Keratinocyte (primary cell): Measurements from ENCODE around the gene CELF2. TPM values are rescaled to one million over a fixed set of nuclear protein-coding genes. Genes with fewer than 3 reads are reported as not detected.

ENCODE experiments used
- DNase-seq: peaks from one replicate; pipeline ENCODE4 v3.0.0-alpha.2; 2011; ENCODE audit warnings: low read depth, missing footprints, low spot score
- FAIRE-seq: peaks from 2 replicates; lab custom pipeline; 2011; peaks lifted over from hg19 to GRCh38; lab: Jason Lieb, UNC
- H2AFZ ChIP-seq: 2 replicates; pipeline ENCODE4 v1.6.0; 2012; ENCODE audit warnings: low read length, control low read depth, inconsistent platforms; ENCODE audit not compliant: control insufficient read depth
- H3K27ac ChIP-seq: 2 replicates; pipeline ENCODE4 v1.5.1; 2011; ENCODE audit warnings: low read length; ENCODE audit not compliant: control insufficient read depth, insufficient read depth
- H3K27me3 ChIP-seq: 3 replicates; pipeline ENCODE4 v1.6.0; 2011; ENCODE audit warnings: low read length; ENCODE audit not compliant: control insufficient read depth, insufficient read depth; ENCODE audit errors: extremely low read depth
- H3K36me3 ChIP-seq, 2 experiments: 2 replicates in 1 of 2; 3 replicates in 1 of 2; pipeline ENCODE4 v1.5.1; 2011; ENCODE audit warnings: low read length in 2 of 2, mild to moderate bottlenecking in 1 of 2; ENCODE audit not compliant: control insufficient read depth in 2 of 2, insufficient read depth in 2 of 2; ENCODE audit errors: extremely low read depth in 1 of 2
- H3K4me1 ChIP-seq: 3 replicates; pipeline ENCODE4 v1.5.1; 2011; ENCODE audit warnings: low read length; ENCODE audit not compliant: control insufficient read depth, insufficient read depth; ENCODE audit errors: extremely low read depth
- H3K4me2 ChIP-seq: 3 replicates; pipeline ENCODE4 v1.6.0; 2011; ENCODE audit warnings: low read depth, low read length; ENCODE audit not compliant: control insufficient read depth, insufficient read depth; ENCODE audit errors: extremely low read depth
- H3K4me3 ChIP-seq, 3 experiments: fragments of 200-600 bp in 1 of 3; sonication (generic) in 1 of 3; 2 replicates in 2 of 3; 3 replicates in 1 of 3; pipeline ENCODE4 v1.5.1; 2011 to 2016; ENCODE audit warnings: low read length in 3 of 3, mild to moderate bottlenecking in 3 of 3, control low read depth in 2 of 3, inconsistent platforms in 1 of 3, low read depth in 1 of 3, mixed read lengths in 1 of 3, mixed run types in 1 of 3, moderate library complexity in 1 of 3; ENCODE audit not compliant: control insufficient read depth in 2 of 3, insufficient read depth in 2 of 3; ENCODE audit errors: extremely low read depth in 1 of 3
- H3K79me2 ChIP-seq: 2 replicates; pipeline ENCODE4 v1.6.0; 2012; ENCODE audit warnings: low read length; ENCODE audit not compliant: control insufficient read depth, insufficient read depth
- H3K9ac ChIP-seq: 3 replicates; pipeline ENCODE4 v1.6.0; 2011; ENCODE audit warnings: low read length; ENCODE audit not compliant: control insufficient read depth, insufficient read depth; ENCODE audit errors: extremely low read depth
- H3K9me1 ChIP-seq: 3 replicates; pipeline ENCODE4 v1.6.0; 2011; ENCODE audit warnings: low read length; ENCODE audit not compliant: control insufficient read depth, insufficient read depth; ENCODE audit errors: extremely low read depth
- H3K9me3 ChIP-seq: 2 replicates; pipeline ENCODE4 v1.5.1; 2012; ENCODE audit warnings: low read depth, low read length; ENCODE audit not compliant: control insufficient read depth
- H4K20me1 ChIP-seq: 3 replicates; pipeline ENCODE4 v1.6.0; 2011; ENCODE audit warnings: low read length; ENCODE audit not compliant: control insufficient read depth, insufficient read depth; ENCODE audit errors: extremely low read depth
- EZH2 ChIP-seq: IDR thresholded peaks from one replicate; pipeline ENCODE4 v1.6.1; 2012; ENCODE audit warnings: inconsistent platforms, mild to moderate bottlenecking, low read length, moderate library complexity
- dilution Hi-C: fragments of 300-500 bp; cut with MboI; formaldehyde crosslinking; loops from one replicate; pipeline ENCODE4 v1.7.0; 2020; ENCODE audit warnings: low sequenced_read_pairs; ENCODE audit not compliant: extremely low pct_ligation_motif_present
- polyA plus RNA-seq, 5 experiments: library from polyadenylated mRNA; depleted of rRNA in 3 of 5; stranded (reverse) in 3 of 5; stranded (forward) in 1 of 5; unstranded in 1 of 5; fragments of >200 nt; gene quantifications; 1 replicate in 1 of 5; 2 replicates in 3 of 5; 3 replicates in 1 of 5; pipeline versions ENCODE4 v1.2.1 to v1.2.3, GENCODE V29; 2011 to 2012; ENCODE audit warnings: missing spikeins in 2 of 5, low read depth in 1 of 5, low replicate concordance in 1 of 5
- TF ChIP-seq, protein P1 (sequence below), 3 experiments: IDR thresholded peaks in 1 of 3; conservative IDR thresholded peaks in 1 of 3; optimal IDR thresholded peaks in 1 of 3; 2 replicates in 2 of 3; 3 replicates in 1 of 3; pipeline versions ENCODE3 to v1.5.1; 2011; ENCODE audit warnings: low read length in 3 of 3, mild to moderate bottlenecking in 3 of 3, moderate library complexity in 2 of 3, control low read depth in 1 of 3, inconsistent platforms in 1 of 3; ENCODE audit not compliant: insufficient read depth in 2 of 3; ENCODE audit errors: extremely low read depth in 1 of 3

Gene CELF2
- polyA plus RNA-seq, 1 donor (not counting 4 experiments of a cell fraction or from before 2014, with no cell fraction given) = 9.8 TPM

DNA sequence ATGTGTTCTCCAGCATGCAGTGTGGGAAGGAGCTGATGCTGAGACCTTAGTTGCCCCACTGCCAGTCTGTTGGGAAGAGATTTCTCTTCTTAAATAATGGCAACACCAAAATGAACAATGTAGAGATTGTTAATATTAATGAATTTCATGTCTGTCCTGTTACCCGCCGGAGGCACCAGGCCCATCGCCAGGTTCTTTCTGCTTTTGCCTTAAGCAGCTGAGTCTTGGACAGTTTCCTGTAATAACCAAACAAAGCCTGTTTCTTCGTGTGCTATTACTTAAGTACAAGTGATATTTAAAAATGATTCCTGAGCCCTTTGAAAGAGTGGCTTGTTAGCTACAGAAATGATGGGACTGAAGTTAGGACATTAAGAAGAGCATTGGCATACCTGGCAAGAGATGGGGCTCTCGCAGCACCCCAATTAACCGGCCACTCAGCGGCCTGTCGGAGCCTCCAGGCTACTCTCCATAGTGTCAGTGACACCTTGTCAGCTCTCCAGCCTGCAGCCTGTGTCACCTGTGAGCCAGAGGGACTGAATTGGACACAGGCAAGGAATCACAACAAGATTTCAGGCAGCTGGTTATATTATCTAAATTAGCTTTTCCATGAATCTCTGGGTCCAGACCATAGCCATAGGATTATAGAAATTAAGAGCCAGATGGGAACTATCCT, 142.0 kb downstream of the CELF2 start:
- Histone ChIP-seq H3K27ac (no peak overlapping the region), H3K4me1 (no peaks in the 10 kb centered on the region), H3K4me2 (no peak overlapping the region), H3K36me3 (no peaks in the 10 kb centered on the region), H3K27me3 (peaks cover 13% of the 10 kb centered on the region), H3K79me2 (no peaks in the 10 kb centered on the region), H3K9me1 (no peaks in the 10 kb centered on the region), H3K9me3 (no peaks in the 10 kb centered on the region), H3K9ac (no peak overlapping the region), H4K20me1 (no peaks in the 10 kb centered on the region), H3K4me3 (no peak overlapping the region), H2AFZ (no peak overlapping the region)
- no peak for FAIRE-seq
- DNase-seq = no peak
- no peak for TF ChIP-seq EZH2
- TF ChIP-seq, protein P1, sequence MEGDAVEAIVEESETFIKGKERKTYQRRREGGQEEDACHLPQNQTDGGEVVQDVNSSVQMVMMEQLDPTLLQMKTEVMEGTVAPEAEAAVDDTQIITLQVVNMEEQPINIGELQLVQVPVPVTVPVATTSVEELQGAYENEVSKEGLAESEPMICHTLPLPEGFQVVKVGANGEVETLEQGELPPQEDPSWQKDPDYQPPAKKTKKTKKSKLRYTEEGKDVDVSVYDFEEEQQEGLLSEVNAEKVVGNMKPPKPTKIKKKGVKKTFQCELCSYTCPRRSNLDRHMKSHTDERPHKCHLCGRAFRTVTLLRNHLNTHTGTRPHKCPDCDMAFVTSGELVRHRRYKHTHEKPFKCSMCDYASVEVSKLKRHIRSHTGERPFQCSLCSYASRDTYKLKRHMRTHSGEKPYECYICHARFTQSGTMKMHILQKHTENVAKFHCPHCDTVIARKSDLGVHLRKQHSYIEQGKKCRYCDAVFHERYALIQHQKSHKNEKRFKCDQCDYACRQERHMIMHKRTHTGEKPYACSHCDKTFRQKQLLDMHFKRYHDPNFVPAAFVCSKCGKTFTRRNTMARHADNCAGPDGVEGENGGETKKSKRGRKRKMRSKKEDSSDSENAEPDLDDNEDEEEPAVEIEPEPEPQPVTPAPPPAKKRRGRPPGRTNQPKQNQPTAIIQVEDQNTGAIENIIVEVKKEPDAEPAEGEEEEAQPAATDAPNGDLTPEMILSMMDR (optimal IDR thresholded peaks at IDR 0.05 in 1 of 3, IDR thresholded peaks at IDR 0.05 in 1 of 3, conservative IDR thresholded peaks at IDR 0.05 in 1 of 3; ENCODE audit: extremely low read depth in 1 of 3, insufficient read depth in 2 of 3, low read length in 3 of 3) = no peak
- dilution Hi-C loops = no loop called here

DNA sequence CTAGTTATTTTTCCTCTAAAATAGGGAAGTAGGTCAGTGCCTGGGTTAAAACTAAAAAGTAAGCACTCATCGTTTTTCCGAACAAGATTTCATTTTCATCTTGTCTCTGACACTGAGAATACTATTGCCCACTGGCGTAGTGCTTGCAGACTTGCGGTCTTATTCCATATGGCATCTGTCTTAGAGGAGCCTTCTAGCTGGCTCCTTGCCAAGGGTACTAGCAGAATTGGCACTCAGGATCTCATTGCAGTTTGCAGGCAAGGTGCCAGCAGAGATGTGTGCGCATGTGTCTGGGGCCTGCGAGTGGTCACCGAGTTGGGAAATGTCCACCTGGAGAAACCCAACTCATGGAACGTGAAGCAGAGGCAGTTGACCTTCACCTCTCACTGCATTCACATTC, 143.4 kb downstream of the CELF2 start:
- FAIRE-seq (no peak), DNase-seq (no peak)
- Histone ChIP-seq H3K4me2 (no peak overlapping the region), H3K9me3 (no peaks in the 10 kb centered on the region), H3K27ac (no peak overlapping the region), H3K36me3 (no peaks in the 10 kb centered on the region), H4K20me1 (no peaks in the 10 kb centered on the region), H2AFZ (no peak overlapping the region), H3K27me3 (peaks cover 24% of the 10 kb centered on the region), H3K4me3 (no peak overlapping the region), H3K9me1 (no peaks in the 10 kb centered on the region), H3K4me1 (no peaks in the 10 kb centered on the region), H3K79me2 (no peaks in the 10 kb centered on the region), H3K9ac (no peak overlapping the region)
- dilution Hi-C loops = no loop called here
- TF ChIP-seq, protein P1 (optimal IDR thresholded peaks at IDR 0.05 in 1 of 3, IDR thresholded peaks at IDR 0.05 in 1 of 3, conservative IDR thresholded peaks at IDR 0.05 in 1 of 3; ENCODE audit: extremely low read depth in 1 of 3, insufficient read depth in 2 of 3, low read length in 3 of 3) = no peak
- TF ChIP-seq EZH2 = no peak
